ENCODE results near the gene TRABD2B.

TRABD2B gene

GRCh38 chr1:47934243-47934805 lies 62.9 kb downstream of the TRABD2B start:
- DNase-seq: no peak

GRCh38 chr1:47932743-47933142 lies 64.4 kb downstream of the TRABD2B start:
- DNase-seq: no peak

- DNase-seq: no peak
These were observed 65.8 kb downstream of the TRABD2B start for GRCh38 chr1:47931395-47931794.

- no peak for DNase-seq
These were observed 66.9 kb downstream of the TRABD2B start for GRCh38 chr1:47930210-47930840.

- no peak for DNase-seq
These were observed 70.0 kb downstream of the TRABD2B start for GRCh38 chr1:47927165-47927564.

GRCh38 chr1:47926461-47926999 lies 70.7 kb downstream of the TRABD2B start:
- no peak for DNase-seq

- DNase-seq: no peak
These were observed 72.7 kb downstream of the TRABD2B start for GRCh38 chr1:47924270-47925048.

- DNase-seq: no peak
These were observed 75.2 kb downstream of the TRABD2B start for GRCh38 chr1:47921935-47922415.

- DNase-seq: no peak
These were observed 77.9 kb downstream of the TRABD2B start for GRCh38 chr1:47919113-47919833.

GRCh38 chr1:47918257-47918867 lies 78.8 kb downstream of the TRABD2B start:
- no peak for DNase-seq

- DNase-seq: no peak
These were observed 79.5 kb downstream of the TRABD2B start for GRCh38 chr1:47917687-47918086.

GRCh38 chr1:47915677-47916353 lies 81.4 kb downstream of the TRABD2B start:
- DNase-seq: no peak

GRCh38 chr1:47914952-47915676 lies 82.1 kb downstream of the TRABD2B start:
- DNase-seq: no peak

- DNase-seq: no peak
These were observed 82.8 kb downstream of the TRABD2B start for GRCh38 chr1:47914218-47914938.

- no peak for DNase-seq
These were observed 83.9 kb downstream of the TRABD2B start for GRCh38 chr1:47913225-47913823.

- DNase-seq: no peak
These were observed 84.4 kb downstream of the TRABD2B start for GRCh38 chr1:47912756-47913155.

GRCh38 chr1:47911892-47912291 lies 85.3 kb downstream of the TRABD2B start:
- no peak for DNase-seq

GRCh38 chr1:47911424-47911823 lies 85.8 kb downstream of the TRABD2B start:
- DNase-seq: no peak

GRCh38 chr1:47908258-47908657 lies 88.9 kb downstream of the TRABD2B start:
- no peak for DNase-seq

- DNase-seq: no peak
These were observed 90.0 kb downstream of the TRABD2B start for GRCh38 chr1:47907177-47907528.
